AG04449 (cell line): ENCODE measurements around the gene RETN.

ENCODE experiments used
- CTCF ChIA-PET: fragments of 350-600 bp; formaldehyde crosslinking; extraction: SDS; loops from one replicate; lab custom pipeline; 2021; ENCODE audit warnings: antibody characterized with exemption; lab: Yijun Ruan, JAX
- POLR2A ChIA-PET: fragments of 400-600, 350-600 bp; formaldehyde crosslinking; extraction: SDS; loops from one replicate; lab custom pipeline; 2020; ENCODE audit warnings: antibody characterized with exemption, inconsistent platforms; lab: Yijun Ruan, JAX
- DNase-seq: peaks from one replicate; pipeline ENCODE4 v3.0.0-alpha.2; 2010; ENCODE audit warnings: low read depth, low spot score
- H3K4me3 ChIP-seq: 2 replicates; pipeline ENCODE4 v1.5.1; 2011; ENCODE audit warnings: low read depth, mild to moderate bottlenecking, control low read depth, low read length
- TF ChIP-seq, protein P1 (sequence below): IDR thresholded peaks from one replicate; pipeline ENCODE4 v1.5.1; 2011; ENCODE audit warnings: mild to moderate bottlenecking, moderate library complexity, low read length, control low read depth, inconsistent platforms; ENCODE audit not compliant: insufficient read depth; ENCODE audit errors: missing control alignments

Gene RETN

DNA sequence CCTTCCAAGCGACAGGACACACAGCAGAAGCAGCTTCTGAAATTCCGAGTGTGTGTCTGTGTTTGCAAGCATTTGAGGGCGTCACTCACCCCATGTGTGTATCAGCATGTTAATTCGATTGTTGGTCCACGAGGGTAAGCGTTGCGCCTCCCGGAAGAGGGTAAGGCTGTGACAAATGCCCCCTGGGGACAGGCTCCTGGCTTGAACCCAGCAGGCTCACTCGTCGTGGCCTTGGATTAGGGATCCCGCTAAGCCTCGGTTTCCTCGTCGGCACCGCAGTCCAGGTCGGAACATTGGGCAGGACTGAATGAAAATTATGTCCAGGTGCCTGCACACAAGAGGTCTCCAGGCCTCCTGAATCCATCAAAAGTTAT is 32.5 kb upstream of the RETN start:
- CTCF ChIA-PET: interaction anchor here (1.2 to 2.1 kb wide), 2 partner anchors 15 to 45 kb away, joined by 4 to 9 read pairs; partner anchors contain the start of gene TRAPPC5
- POLR2A ChIA-PET: no interaction called here
- no peak for DNase-seq
- TF ChIP-seq, protein P1, sequence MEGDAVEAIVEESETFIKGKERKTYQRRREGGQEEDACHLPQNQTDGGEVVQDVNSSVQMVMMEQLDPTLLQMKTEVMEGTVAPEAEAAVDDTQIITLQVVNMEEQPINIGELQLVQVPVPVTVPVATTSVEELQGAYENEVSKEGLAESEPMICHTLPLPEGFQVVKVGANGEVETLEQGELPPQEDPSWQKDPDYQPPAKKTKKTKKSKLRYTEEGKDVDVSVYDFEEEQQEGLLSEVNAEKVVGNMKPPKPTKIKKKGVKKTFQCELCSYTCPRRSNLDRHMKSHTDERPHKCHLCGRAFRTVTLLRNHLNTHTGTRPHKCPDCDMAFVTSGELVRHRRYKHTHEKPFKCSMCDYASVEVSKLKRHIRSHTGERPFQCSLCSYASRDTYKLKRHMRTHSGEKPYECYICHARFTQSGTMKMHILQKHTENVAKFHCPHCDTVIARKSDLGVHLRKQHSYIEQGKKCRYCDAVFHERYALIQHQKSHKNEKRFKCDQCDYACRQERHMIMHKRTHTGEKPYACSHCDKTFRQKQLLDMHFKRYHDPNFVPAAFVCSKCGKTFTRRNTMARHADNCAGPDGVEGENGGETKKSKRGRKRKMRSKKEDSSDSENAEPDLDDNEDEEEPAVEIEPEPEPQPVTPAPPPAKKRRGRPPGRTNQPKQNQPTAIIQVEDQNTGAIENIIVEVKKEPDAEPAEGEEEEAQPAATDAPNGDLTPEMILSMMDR: no peak
- H3K4me3 ChIP-seq: no peak overlapping the region

DNA sequence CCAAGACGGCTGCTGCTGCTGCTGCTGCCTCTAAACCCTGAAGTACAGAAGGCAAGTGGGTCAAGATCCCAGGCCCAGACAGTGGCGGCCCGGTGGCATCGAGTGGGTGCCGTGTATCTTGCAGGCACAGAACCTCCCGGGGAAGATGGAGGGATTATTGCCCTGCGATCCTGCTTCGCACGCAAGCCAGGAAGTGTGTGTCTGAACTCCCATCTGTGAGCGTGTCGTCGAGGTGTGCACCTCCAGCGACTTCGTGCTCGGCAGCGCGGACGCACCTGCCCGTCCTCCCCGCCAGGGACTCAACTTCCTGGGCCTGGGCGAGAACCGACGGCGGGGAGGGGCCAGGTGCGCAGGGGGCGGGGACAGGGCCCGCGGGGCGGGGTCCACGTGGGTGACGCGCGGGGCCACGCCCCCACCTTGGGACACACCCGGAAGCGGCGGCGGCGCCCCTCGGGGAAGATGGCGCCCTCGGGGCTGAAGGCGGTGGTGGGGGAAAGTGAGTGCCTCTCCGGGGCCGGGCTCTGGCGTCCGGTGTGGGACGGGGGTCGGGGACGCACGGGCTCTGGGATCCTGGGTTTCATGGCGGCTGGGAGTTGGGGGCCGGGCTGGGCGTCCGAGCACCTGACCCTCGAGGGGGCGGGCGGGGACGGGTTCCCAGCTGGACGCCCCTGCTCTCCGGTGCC is 32.0 kb upstream of the RETN start, which contains the start of gene STXBP2:
STXBP2 (plus strand) TSS at position 420 of the 683 bp plus-strand sequence; CDS start at position 460, 40 bp downstream.
- TF ChIP-seq, protein P1: no peak

DNA sequence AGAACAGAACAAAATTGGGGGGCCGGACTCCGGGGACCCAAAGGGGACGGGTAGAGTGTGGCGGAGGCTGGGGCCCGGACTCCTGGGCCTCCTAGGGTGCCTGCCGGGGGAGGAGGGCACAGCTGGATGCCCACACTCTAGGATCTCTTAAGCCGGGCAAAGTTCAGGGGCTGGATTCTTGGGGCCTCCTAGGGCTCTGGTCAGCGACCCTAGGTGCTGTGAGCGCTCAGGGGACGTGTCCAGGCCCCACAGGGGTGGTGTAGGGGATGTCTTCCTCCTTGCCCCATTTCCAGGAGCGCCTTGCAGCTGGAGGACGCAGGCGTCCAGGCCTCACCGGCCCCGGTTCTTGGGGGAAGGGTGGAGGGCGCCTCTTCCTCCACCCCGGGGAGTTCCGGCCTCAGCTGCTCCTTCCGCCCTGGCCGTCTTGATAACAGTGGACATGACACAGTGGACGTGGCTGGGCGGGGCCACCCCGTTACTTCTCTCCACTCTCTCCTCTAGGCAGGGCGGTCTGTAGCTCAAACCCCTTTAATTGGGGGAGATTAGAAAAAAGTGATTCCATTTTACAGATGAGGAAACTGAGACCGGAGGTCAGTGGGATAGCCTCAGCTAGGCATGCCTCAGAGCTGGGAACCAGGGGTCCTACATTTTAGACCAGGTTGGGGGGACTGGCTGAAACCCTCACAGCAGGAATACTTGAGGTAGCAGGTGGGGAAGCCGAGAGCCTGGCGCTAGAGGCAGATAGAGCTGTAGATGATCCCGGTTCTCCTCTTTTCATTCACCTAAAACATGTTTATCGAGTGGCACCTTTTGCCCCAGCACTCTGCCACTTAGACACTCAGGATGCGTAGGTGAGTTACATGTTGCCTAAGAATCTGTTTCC is 31.2 kb upstream of the RETN start:
- DNase-seq: no peak
- CTCF ChIA-PET: interaction anchor here (0.8 to 1.8 kb wide), 2 partner anchors 14 to 43 kb away, joined by 4 to 12 read pairs; partner anchors contain the start of gene TRAPPC5
- TF ChIP-seq, protein P1: no peak
- H3K4me3 ChIP-seq: peak overlapping the region; percentile 15; the same call in 1 of the 2 replicates
- POLR2A ChIA-PET: no interaction called here

More for the DNA sequence above, 32.0 kb upstream of the RETN start, which contains the start of gene STXBP2:
- H3K4me3 ChIP-seq: peak within 1 kb of the TSS; percentile 15; the same call in 1 of the 2 replicates
- ChIA-PET CTCF (no interaction called here), POLR2A (no interaction called here)
- no peak for DNase-seq

DNA sequence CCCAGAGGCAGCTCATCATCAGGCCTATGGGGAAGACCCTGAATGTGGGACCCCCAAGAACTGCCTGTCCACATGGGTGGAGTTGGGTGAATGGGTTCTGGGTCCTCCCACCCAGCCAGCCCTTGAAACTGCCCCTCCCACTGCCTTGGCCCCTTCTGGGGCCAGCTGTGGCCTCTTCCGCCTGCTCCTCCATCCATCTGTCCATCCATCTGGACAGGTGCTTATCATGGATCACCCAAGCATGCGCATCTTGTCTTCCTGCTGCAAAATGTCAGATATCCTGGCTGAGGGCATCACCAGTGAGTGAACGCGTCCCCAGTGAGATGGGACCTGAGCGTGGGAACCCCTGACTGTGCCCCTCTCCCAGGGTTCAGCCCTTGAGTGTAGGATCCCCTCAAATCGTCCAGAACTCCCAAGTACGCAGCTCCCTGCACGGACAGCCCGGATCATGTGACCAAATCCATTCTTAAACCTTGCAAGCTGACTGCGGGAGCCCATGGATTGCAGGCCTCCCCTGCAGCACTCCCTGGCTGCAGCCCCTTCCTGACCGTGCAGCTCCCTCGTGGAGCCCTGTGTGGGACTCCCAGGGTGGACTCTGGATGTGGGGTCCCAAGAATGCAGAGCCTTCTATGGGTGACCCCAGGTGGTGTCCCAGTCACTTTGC is 29.9 kb upstream of the RETN start:
- ChIA-PET CTCF (interaction anchor here (0.8 to 1.8 kb wide), 2 partner anchors 13 to 42 kb away, joined by 4 to 12 read pairs; partner anchors contain the start of gene TRAPPC5), POLR2A (no interaction called here)
- no peak overlapping the region for H3K4me3 ChIP-seq
- TF ChIP-seq, protein P1: no peak
- DNase-seq: no peak

DNA sequence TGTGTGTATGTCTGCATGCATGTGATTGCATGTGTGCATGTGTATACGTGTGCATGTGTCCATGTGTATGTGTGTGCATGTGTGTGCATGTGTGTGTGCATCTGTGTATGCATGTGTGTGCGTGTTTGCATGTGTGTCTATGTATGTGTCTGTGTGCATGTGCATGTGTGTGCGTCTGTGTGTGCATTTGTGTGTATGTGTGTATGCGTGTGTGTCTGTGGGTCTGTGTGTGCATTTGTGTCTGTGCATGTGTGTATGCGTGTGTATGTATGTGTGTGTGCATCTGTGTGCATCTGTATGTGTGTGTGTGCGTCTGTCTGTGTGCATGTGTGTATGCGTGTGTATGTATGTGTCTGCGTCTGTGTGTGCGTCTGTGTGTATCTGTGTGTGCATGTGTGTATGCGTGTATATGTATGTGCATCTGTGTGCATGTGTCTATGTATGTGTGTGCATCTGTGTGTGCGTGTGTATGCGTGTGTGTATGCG is 28.9 kb upstream of the RETN start:
- no peak for DNase-seq
- TF ChIP-seq, protein P1: no peak
- CTCF ChIA-PET: no interaction called here
- H3K4me3 ChIP-seq: no peak overlapping the region
- POLR2A ChIA-PET: no interaction called here
